ENCODE data around the gene IFNL2.

IFNL2 gene

DNA sequence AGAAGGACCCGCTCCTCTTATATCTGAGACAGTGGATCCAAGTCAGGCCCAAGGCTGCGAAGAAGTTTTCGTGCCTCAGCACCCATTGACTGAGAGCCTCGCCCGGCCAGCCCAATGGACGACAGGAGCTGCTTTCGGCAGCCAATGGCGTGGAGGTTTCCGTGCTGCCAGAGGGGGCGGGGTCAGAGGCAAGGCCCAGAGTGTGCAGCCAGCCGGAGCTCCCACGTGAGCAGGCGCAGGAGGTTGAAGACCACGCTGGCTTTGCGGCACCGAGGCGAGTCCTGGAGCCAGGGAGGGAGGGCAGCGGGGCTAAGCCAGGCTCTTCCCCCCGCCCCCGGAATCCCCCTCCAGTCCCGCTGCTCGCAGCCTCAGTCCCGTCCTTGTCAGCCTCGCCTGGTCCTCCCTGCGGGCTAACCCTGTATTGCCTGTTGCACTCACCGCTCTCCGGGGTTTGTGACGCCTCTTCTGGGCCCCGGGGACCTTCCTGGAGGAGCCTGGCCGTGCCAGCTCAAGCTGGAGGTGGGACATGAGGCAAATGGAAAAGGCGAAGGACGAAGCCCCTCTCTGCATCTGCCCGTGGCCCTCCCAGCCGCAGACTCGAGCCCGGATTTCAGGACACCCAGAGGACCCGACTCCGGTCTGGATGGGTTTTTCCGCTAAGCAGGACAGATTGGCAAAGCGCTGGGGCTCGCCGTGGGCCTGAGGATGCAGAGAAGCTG, 21.1 kb upstream of the IFNL2 start:
- no peak for TF ChIP-seq GATA1 (IDR thresholded peaks at IDR 0.05; ENCODE audit: low read depth, low read length)
- TF ChIP-seq POLR2A (IDR thresholded peaks at IDR 0.05; ENCODE audit: low read length), result no peak
- peak; percentile 43 to 58 for DNase-seq

DNA sequence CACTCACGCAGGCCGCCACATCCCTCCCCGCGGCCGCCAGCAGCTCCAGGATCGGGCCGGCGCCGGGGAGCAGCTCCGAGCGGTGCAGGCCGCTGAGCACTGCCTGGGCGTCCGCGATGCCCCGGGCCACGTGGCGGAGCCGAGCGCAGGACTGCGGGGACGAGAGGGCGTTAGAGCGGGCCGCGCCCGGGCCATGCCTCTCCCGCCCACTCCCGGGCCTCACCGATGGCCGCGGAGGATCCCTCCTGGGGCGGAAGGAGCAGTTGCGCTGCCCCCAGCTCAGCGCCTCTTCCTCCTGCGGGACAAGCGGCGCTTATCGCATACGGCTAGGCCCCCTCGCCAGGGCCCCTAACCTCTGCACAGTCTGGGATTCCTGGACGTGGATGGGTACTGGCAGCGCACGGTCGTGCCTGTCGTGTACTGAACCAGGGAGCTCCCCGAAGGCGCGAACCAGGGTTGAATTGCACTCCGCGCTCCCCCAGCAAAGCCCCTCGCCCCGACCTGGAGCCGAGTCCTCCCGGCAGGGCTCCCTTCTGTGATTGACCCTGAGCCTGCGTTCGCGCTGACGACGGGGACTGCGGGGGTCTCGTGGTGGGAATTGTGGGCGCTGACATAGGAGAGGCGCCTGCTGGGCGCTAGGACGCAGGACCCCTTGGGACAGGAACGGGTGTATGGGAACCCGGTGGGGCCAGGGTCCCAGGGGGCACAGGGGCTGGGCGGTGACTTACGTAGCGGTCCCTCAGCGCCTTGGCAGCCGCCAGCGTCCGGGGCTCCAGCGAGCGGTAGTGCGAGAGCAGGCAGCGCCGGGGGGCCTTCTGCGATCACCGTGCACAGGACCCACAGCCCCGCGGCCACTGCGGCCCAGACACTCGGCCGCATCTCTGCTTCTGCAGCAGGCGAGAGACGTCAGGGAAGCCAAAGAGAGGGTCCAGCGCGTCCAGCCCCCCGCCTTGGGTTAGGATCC, 20.2 kb upstream of the IFNL2 start:
- TF ChIP-seq POLR2A (IDR thresholded peaks at IDR 0.05; ENCODE audit: low read length), result no peak
- TF ChIP-seq GATA1 (IDR thresholded peaks at IDR 0.05; ENCODE audit: low read depth, low read length), result no peak
- DNase-seq, result peak in 1 of 2 experiments; percentile 26

DNA sequence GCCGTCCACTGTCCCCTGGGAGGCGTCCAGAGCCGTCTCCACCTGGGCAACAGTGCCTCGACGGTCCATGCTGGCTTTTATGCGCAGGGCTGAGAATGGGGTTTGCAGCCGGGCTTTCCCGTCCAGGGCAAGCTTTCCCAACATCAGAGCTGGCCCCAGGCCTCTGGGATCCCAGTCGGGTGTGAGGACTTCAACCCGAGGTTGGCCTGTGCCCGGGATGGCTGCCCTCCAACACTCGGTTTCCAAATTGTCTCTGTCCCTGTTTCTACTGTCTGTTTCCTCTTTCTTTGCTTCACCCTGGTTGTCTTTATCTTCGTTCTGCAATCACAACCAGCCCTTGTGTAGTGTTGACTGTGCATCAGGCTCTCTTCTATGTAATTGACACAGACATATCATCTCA, 19.4 kb upstream of the IFNL2 start, which contains the start of gene IFNL4:
IFNL4 (minus strand) TSS at position 51 of the 400 bp plus-strand sequence.
- TF ChIP-seq POLR2A (IDR thresholded peaks at IDR 0.05; ENCODE audit: low read length), result no peak
- no peak for TF ChIP-seq GATA1 (IDR thresholded peaks at IDR 0.05; ENCODE audit: low read depth, low read length)
- DNase-seq, result no peak

GRCh38 chr19:39251081-39251480, 17.1 kb upstream of the IFNL2 start:
- TF ChIP-seq POLR2A (IDR thresholded peaks at IDR 0.05; ENCODE audit: low read length) (no peak), GATA1 (IDR thresholded peaks at IDR 0.05; ENCODE audit: low read depth, low read length) (no peak)
- no peak for DNase-seq

DNA sequence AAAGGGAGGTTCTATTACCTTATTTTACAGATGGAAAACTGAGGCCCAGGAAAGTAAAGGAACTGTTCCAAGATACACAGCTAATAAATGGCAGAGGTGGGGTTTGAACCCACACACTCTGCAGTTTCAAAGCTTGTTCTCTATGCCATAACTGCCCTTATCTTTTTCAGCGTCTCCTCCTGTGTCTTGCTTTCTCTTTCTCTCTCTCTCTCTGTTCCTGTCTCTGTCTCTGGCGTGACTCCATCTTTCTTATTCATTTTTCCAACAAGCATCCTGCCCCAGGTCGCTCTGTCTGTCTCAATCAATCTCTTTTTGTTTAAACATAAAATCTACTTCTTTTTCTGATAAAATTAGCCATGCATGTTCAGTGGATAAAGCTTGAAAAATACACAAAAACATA, 16.4 kb upstream of the IFNL2 start:
- no peak for TF ChIP-seq POLR2A (IDR thresholded peaks at IDR 0.05; ENCODE audit: low read length)
- no peak for TF ChIP-seq GATA1 (IDR thresholded peaks at IDR 0.05; ENCODE audit: low read depth, low read length)
- peak; percentile 38 to 74 for DNase-seq

- TF ChIP-seq GATA1 (IDR thresholded peaks at IDR 0.05; ENCODE audit: low read depth, low read length) (no peak), POLR2A (IDR thresholded peaks at IDR 0.05; ENCODE audit: low read length) (no peak)
- DNase-seq, result peak; percentile 51 to 88
Observed at GRCh38 chr19:39252458-39252857, 15.7 kb upstream of the IFNL2 start.

DNA sequence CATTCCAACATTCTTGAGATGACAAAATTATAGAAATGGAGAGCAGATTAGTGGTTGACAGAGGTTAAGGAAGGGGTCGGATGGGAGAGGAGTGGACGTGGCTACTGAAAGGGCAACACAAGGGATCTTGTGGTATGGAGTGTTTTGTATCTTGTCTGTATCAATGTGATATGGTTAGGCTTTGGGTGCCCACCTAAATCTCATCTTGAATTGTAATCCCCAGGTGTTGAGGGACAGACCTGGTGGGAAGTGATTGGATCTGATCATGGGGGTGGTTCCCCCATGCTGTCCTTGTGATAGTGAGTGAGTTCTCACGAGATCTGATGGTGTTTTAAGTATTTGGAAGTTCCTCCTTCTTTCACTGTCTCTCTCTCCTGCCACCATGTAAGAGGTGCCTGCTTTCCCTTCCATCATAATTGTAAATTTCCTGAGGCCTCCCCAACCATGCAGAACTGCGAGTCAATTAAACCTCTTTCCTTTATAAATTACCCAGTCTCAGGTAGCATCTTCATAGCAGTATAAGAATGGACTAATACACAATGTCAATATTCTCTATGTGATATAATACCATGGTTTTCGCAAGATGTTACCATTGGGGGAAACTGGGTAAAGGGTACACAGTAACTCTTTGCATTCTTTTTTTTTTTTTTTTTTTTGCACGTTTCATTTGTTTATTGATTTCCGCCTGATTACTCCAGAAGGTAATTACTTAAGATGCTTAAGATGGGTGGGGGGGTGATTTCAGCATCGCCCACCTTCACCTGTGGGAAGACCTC, 14.6 kb upstream of the IFNL2 start:
- no peak for DNase-seq

GRCh38 chr19:39254531-39255345, 13.5 kb upstream of the IFNL2 start:
- TF ChIP-seq POLR2A (IDR thresholded peaks at IDR 0.05; ENCODE audit: low read length) (no peak), GATA1 (IDR thresholded peaks at IDR 0.05; ENCODE audit: low read depth, low read length) (no peak)
- peak; percentile 48 to 75 for DNase-seq

More for the DNA sequence above, 14.6 kb upstream of the IFNL2 start:
- TF ChIP-seq GATA1 (IDR thresholded peaks at IDR 0.05; ENCODE audit: low read depth, low read length) (no peak), POLR2A (IDR thresholded peaks at IDR 0.05; ENCODE audit: low read length) (no peak)

DNA sequence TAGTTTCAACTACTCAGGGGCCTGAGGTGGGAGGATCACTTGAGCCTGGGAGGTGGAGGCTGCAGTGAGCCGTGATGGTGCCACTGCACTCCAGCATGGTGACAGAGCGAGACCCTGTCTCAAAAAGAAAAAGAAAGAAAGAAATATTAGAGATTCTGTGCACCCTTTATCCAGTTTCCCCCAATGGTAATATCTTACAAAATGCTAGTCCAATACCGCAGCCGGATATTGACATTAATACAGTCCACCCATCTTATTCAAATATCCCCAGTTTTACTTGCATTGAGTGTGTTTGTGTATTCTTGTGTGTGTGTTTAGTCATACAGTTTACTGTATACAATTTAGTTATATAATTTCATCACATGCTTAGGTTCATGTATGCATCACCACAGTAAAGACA, 11.0 kb upstream of the IFNL2 start:
- DNase-seq, result no peak
- TF ChIP-seq POLR2A (IDR thresholded peaks at IDR 0.05; ENCODE audit: low read length), result no peak
- TF ChIP-seq GATA1 (IDR thresholded peaks at IDR 0.05; ENCODE audit: low read depth, low read length), result no peak

GRCh38 chr19:39261704-39262103, 6.5 kb upstream of the IFNL2 start:
- TF ChIP-seq POLR2A (IDR thresholded peaks at IDR 0.05; ENCODE audit: low read length) (no peak), GATA1 (IDR thresholded peaks at IDR 0.05; ENCODE audit: low read depth, low read length) (no peak)
- no peak for DNase-seq

- TF ChIP-seq POLR2A (IDR thresholded peaks at IDR 0.05; ENCODE audit: low read length) (no peak), GATA1 (IDR thresholded peaks at IDR 0.05; ENCODE audit: low read depth, low read length) (no peak)
- no peak for DNase-seq
Observed at GRCh38 chr19:39262496-39262895, 5.7 kb upstream of the IFNL2 start.

DNA sequence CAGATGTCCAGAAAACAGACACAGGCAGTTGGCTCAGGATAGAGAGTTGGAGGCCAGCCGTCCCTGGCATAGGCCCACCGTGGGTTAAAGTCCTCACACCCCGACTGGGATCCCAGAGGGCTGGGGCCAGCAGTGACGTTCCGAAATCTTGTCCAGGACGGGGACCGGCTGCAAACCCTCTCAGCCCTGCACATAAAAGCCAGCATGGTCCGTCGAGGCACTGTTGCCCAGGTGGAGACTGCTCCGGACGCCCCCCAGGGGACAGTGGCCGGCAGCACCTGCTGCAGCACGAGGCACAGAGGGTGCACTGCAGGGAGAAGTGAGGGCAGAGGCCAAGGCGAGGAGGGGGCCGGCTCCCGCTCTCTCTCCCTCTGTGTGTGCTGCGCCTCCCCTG, 4.3 kb upstream of the IFNL2 start:
- TF ChIP-seq GATA1 (IDR thresholded peaks at IDR 0.05; ENCODE audit: low read depth, low read length) (no peak), POLR2A (IDR thresholded peaks at IDR 0.05; ENCODE audit: low read length) (no peak)
- DNase-seq, result no peak
